Right renal pelvis (tissue), 4 donors: ENCODE data around the gene CALY. TPM values are rescaled to one million over a fixed set of nuclear protein-coding genes. Genes with fewer than 3 reads are reported as not detected.

Experiments used
- DNase-seq, 4 donors: peaks; one replicate each; pipeline ENCODE4 v3.0.0-alpha.2; 2013; ENCODE audit warnings: low read depth in 4 of 4, low spot score in 3 of 4, missing footprints in 1 of 4
- polyA plus RNA-seq, 4 donors: library from polyadenylated mRNA; unstranded; fragments of 120-200 nt; gene quantifications; one replicate each; pipeline ENCODE4 v1.2.1, GENCODE V29; 2013; ENCODE audit not compliant: insufficient read length in 4 of 4

The CALY gene
- polyA plus RNA-seq, 4 donors: 0.19 to 0.38 (median 0.21) TPM; not detected in 1

- DNase-seq: no peak
Measured at GRCh38 chr10:133353202-133353959, 16.7 kb upstream of the CALY start.

GRCh38 chr10:133351408-133352318 is 15.0 kb upstream of the CALY start:
- DNase-seq: no peak

GRCh38 chr10:133350950-133351329 is 14.2 kb upstream of the CALY start:
- no peak for DNase-seq

GRCh38 chr10:133350283-133350949 is 13.7 kb upstream of the CALY start:
- no peak for DNase-seq

- DNase-seq: no peak
Measured at GRCh38 chr10:133349577-133350011, 12.9 kb upstream of the CALY start.

- no peak for DNase-seq
Measured at GRCh38 chr10:133349160-133349568, 12.5 kb upstream of the CALY start.

GRCh38 chr10:133347710-133348517 is 11.2 kb upstream of the CALY start:
- no peak for DNase-seq

- no peak for DNase-seq
Measured at GRCh38 chr10:133346413-133346812, 9.7 kb upstream of the CALY start.

- no peak for DNase-seq
Measured at GRCh38 chr10:133344236-133344635, 7.5 kb upstream of the CALY start.

GRCh38 chr10:133343558-133343957 is 6.9 kb upstream of the CALY start:
- DNase-seq: no peak

- DNase-seq: no peak
Measured at GRCh38 chr10:133342942-133343341, 6.2 kb upstream of the CALY start.

GRCh38 chr10:133341983-133342382 is 5.3 kb upstream of the CALY start:
- DNase-seq: no peak

GRCh38 chr10:133339708-133340380 is 3.1 kb upstream of the CALY start:
- DNase-seq: no peak

- DNase-seq: no peak
Measured at GRCh38 chr10:133338080-133339071, 1.7 kb upstream of the CALY start.

GRCh38 chr10:133337370-133337725 is 652 bp upstream of the CALY start:
- DNase-seq: no peak

- DNase-seq: no peak
Measured at GRCh38 chr10:133336118-133336576, 549 bp downstream of the CALY start.

GRCh38 chr10:133335246-133336117 is 1.2 kb downstream of the CALY start:
- peak in 1 of 4 donors; percentile 42 for DNase-seq
